ENCODE results near the gene PLCZ1.

Gene PLCZ1

GRCh38 chr12:18731156-18731555 is 6.7 kb downstream of the PLCZ1 start:
- Histone ChIP-seq H3K27ac (replicated peaks) (no peak overlapping the region), H3K4me3 (replicated peaks; ENCODE audit: insufficient read depth, low read length) (no peak overlapping the region), H3K27me3 (ENCODE audit: insufficient read depth, poor library complexity, severe bottlenecking) (no peaks in the 10 kb centered on the region)
- no peak for DNase-seq (ENCODE audit: low read depth in 1 of 2, low spot score in 1 of 2)
- TF ChIP-seq GABPA (IDR thresholded peaks at IDR 0.05; ENCODE audit: low read depth) = no peak
- TF ChIP-seq CTCF (IDR thresholded peaks at IDR 0.05; ENCODE audit: insufficient read depth, low read length) = no peak
- TF ChIP-seq SPI1 (IDR thresholded peaks at IDR 0.05; ENCODE audit: borderline replicate concordance, low read depth) = no peak
- no peak for TF ChIP-seq REST (IDR thresholded peaks at IDR 0.05; ENCODE audit: insufficient replicate concordance, low read depth)
- TF ChIP-seq POLR2AphosphoS5 (IDR thresholded peaks at IDR 0.05; ENCODE audit: low read depth) = no peak

- Histone ChIP-seq H3K4me3 (replicated peaks; ENCODE audit: insufficient read depth, low read length) (no peak overlapping the region), H3K27ac (replicated peaks) (no peak overlapping the region), H3K27me3 (ENCODE audit: insufficient read depth, poor library complexity, severe bottlenecking) (no peaks in the 10 kb centered on the region)
- TF ChIP-seq CTCF (IDR thresholded peaks at IDR 0.05; ENCODE audit: insufficient read depth, low read length) (no peak), POLR2AphosphoS5 (IDR thresholded peaks at IDR 0.05; ENCODE audit: low read depth) (no peak), REST (IDR thresholded peaks at IDR 0.05; ENCODE audit: insufficient replicate concordance, low read depth) (no peak), GABPA (IDR thresholded peaks at IDR 0.05; ENCODE audit: low read depth) (no peak), SPI1 (IDR thresholded peaks at IDR 0.05; ENCODE audit: borderline replicate concordance, low read depth) (no peak)
- DNase-seq (ENCODE audit: low read depth in 1 of 2, low spot score in 1 of 2) = no peak
These were observed 14.1 kb downstream of the PLCZ1 start for GRCh38 chr12:18723752-18724151.

GRCh38 chr12:18721452-18721851 is 16.4 kb downstream of the PLCZ1 start:
- TF ChIP-seq GABPA (IDR thresholded peaks at IDR 0.05; ENCODE audit: low read depth) (no peak), SPI1 (IDR thresholded peaks at IDR 0.05; ENCODE audit: borderline replicate concordance, low read depth) (no peak), REST (IDR thresholded peaks at IDR 0.05; ENCODE audit: insufficient replicate concordance, low read depth) (no peak)
- Histone ChIP-seq H3K27ac (replicated peaks) (no peak overlapping the region), H3K4me3 (replicated peaks; ENCODE audit: insufficient read depth, low read length) (no peak overlapping the region), H3K27me3 (ENCODE audit: insufficient read depth, poor library complexity, severe bottlenecking) (no peaks in the 10 kb centered on the region)
- DNase-seq (ENCODE audit: low read depth in 1 of 2, low spot score in 1 of 2) = no peak

GRCh38 chr12:18720690-18721089 is 17.1 kb downstream of the PLCZ1 start:
- no peaks in the 10 kb centered on the region for H3K27me3 ChIP-seq (ENCODE audit: insufficient read depth, poor library complexity, severe bottlenecking)

More at GRCh38 chr12:18720690-18721089, 17.1 kb downstream of the PLCZ1 start:
- no peak for DNase-seq (ENCODE audit: low read depth in 1 of 2, low spot score in 1 of 2)
- TF ChIP-seq REST (IDR thresholded peaks at IDR 0.05; ENCODE audit: insufficient replicate concordance, low read depth) (no peak), CTCF (IDR thresholded peaks at IDR 0.05; ENCODE audit: insufficient read depth, low read length) (no peak), POLR2AphosphoS5 (IDR thresholded peaks at IDR 0.05; ENCODE audit: low read depth) (no peak), GABPA (IDR thresholded peaks at IDR 0.05; ENCODE audit: low read depth) (no peak), SPI1 (IDR thresholded peaks at IDR 0.05; ENCODE audit: borderline replicate concordance, low read depth) (no peak)
- Histone ChIP-seq H3K27ac (replicated peaks) (no peak overlapping the region), H3K4me3 (replicated peaks; ENCODE audit: insufficient read depth, low read length) (no peak overlapping the region)
